ENCODE measurements around the gene LIAS. TPM values are rescaled to one million over a fixed set of nuclear protein-coding genes. Genes with fewer than 3 reads are reported as not detected.
"Not testable (repeated sequence)": the region's sequence is repeated elsewhere in the genome, so short reads cannot be mapped to it uniquely, and the experiment has no call there.

LIAS gene
- total and polyA plus RNA-seq, 10 of the 15 experiments (the other 5 are each of a cell fraction or from before 2014, with no cell fraction given) = 17.9 to 32.3 (median 26.4) TPM

DNA sequence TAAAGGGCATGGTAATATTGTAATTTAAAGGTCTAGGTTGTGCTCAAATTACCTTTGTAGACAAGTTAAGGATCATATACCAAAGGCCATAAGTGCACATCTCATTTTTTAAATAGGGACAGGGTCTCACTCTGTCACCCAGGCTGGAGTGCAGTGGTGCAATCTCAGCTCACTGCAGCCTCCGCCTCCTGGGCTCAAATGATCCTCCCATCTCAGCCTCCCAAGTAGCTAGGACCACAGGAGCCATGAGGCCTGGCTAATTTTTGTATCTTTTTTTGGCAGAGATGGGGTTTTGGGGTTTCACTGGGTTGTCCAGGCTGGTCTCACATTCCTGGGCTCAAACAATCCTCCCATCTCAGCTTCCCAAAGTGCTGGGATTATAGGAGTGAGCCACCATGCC, 55.4 kb downstream of the LIAS start:
- BruUV-seq (replicated peaks); H3K27ac ChIP-seq (ENCODE audit: control insufficient read depth, insufficient read depth); DNase-seq (ENCODE audit: low read depth, low spot score); FAIRE-seq; H3K4me1 ChIP-seq (ENCODE audit: control insufficient read depth, insufficient read depth, low read length); H3K4me3 ChIP-seq; CTCF ChIA-PET; POLR2A ChIA-PET; H3K79me2 ChIP-seq (ENCODE audit: control insufficient read depth, insufficient read depth, low read length); H3K27me3 ChIP-seq (replicated peaks in 1 of 2; ENCODE audit: control insufficient read depth in 2 of 2, insufficient read depth in 2 of 2, low read length in 1 of 2); H3K9ac ChIP-seq (ENCODE audit: control insufficient read depth, insufficient read depth, low read length); H3K9me3 ChIP-seq (replicated peaks; ENCODE audit: control insufficient read depth, insufficient read depth, low read length); H4K20me1 ChIP-seq (ENCODE audit: control insufficient read depth, insufficient read depth); intact Hi-C loops (cut with micrococcal nuclease; ENCODE audit: unreplicated experiment); ATAC-seq; H3K4me2 ChIP-seq (ENCODE audit: control insufficient read depth, insufficient read depth); in situ Hi-C loops (cut with MboI); H2AFZ ChIP-seq (ENCODE audit: control insufficient read depth, low read depth, low read length): not testable (repeated sequence)
- ChIA-PET SMC1A (ENCODE audit: uncharacterized antibody, unreplicated experiment) (interaction anchor here (1.0 to 2.1 kb wide), 3 partner anchors 11 to 152 kb away, joined by 3 to 5 read pairs (median 4); no protein-coding TSS in a partner anchor), RAD21 (ENCODE audit: unreplicated experiment) (interaction anchor here (0.7 kb wide), 1 partner anchor 10 kb away, joined by 3 read pairs; no protein-coding TSS in a partner anchor)
- H3K36me3 ChIP-seq (ENCODE audit: control insufficient read depth in 2 of 2, insufficient read depth in 2 of 2, low read length in 1 of 2) = peaks cover 0 to 24% of the 10 kb centered on the region in 2 experiments; a peak in 3 of 4 replicates
- WGBS (ENCODE audit: insufficient coverage, insufficient replicate concordance, low lambda C conversion rate, missing lambda C conversion rate) = 100% methylated on average over 1 of the region's 1 CpG

DNA sequence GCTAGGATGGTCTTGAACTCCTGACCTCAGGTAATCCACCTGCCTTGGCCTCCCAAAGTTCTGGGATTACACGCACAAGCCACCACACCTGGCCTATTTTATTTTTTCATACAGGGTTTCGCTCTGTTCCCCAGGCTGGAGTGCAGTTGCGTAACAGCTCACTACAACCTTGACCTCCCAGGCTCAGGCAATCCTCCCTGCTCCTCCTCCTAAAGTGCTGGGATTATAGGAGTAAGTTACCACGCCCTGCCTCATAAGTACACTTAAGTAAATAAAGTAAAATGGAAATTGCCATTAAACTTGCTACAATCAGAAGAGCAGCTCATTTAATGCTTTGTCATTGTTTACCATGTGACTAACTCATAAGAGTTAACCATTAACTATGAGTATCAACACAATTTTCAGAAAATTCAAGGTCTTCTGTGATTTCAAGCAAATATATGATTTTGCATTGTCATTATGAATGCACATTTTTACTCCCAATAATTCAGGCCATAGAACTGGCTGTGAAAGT, 56.1 kb downstream of the LIAS start:
- H3K4me2 ChIP-seq (ENCODE audit: control insufficient read depth, insufficient read depth) = no peak overlapping the region
- no peak overlapping the region for H3K27ac ChIP-seq (ENCODE audit: control insufficient read depth, insufficient read depth)
- CTCF ChIA-PET = no interaction called here
- intact Hi-C loops (cut with micrococcal nuclease; ENCODE audit: unreplicated experiment) = no loop called here
- H3K4me3 ChIP-seq = no peak overlapping the region
- H3K36me3 ChIP-seq (ENCODE audit: control insufficient read depth in 2 of 2, insufficient read depth in 2 of 2, low read length in 1 of 2) = peaks cover 0 to 22% of the 10 kb centered on the region in 2 experiments; a peak in 3 of 4 replicates
- TF ChIP-seq PML (IDR thresholded peaks at IDR 0.05; ENCODE audit: low read length) (no peak), MYB (IDR thresholded peaks at IDR 0.05; ENCODE audit: borderline replicate concordance, low read depth, low read length) (no peak), MXI1 (IDR thresholded peaks at IDR 0.05; ENCODE audit: low read depth, low read length) (no peak)
- TF ChIP-seq, protein P1, sequence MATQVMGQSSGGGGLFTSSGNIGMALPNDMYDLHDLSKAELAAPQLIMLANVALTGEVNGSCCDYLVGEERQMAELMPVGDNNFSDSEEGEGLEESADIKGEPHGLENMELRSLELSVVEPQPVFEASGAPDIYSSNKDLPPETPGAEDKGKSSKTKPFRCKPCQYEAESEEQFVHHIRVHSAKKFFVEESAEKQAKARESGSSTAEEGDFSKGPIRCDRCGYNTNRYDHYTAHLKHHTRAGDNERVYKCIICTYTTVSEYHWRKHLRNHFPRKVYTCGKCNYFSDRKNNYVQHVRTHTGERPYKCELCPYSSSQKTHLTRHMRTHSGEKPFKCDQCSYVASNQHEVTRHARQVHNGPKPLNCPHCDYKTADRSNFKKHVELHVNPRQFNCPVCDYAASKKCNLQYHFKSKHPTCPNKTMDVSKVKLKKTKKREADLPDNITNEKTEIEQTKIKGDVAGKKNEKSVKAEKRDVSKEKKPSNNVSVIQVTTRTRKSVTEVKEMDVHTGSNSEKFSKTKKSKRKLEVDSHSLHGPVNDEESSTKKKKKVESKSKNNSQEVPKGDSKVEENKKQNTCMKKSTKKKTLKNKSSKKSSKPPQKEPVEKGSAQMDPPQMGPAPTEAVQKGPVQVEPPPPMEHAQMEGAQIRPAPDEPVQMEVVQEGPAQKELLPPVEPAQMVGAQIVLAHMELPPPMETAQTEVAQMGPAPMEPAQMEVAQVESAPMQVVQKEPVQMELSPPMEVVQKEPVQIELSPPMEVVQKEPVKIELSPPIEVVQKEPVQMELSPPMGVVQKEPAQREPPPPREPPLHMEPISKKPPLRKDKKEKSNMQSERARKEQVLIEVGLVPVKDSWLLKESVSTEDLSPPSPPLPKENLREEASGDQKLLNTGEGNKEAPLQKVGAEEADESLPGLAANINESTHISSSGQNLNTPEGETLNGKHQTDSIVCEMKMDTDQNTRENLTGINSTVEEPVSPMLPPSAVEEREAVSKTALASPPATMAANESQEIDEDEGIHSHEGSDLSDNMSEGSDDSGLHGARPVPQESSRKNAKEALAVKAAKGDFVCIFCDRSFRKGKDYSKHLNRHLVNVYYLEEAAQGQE (IDR thresholded peaks at IDR 0.05; ENCODE audit: low read depth, low read length) = no peak
- RAD21 ChIA-PET (ENCODE audit: unreplicated experiment) = no interaction called here
- in situ Hi-C loops (cut with MboI) = no loop called here
- H3K9me3 ChIP-seq (replicated peaks; ENCODE audit: control insufficient read depth, insufficient read depth, low read length) = no peaks in the 10 kb centered on the region
- no peak for DNase-seq (ENCODE audit: low read depth, low spot score)
- H3K27me3 ChIP-seq (replicated peaks in 1 of 2; ENCODE audit: control insufficient read depth in 2 of 2, insufficient read depth in 2 of 2, low read length in 1 of 2) = no peaks in the 10 kb centered on the region
- POLR2A ChIA-PET = interaction anchor here (0.5 to 0.6 kb wide), 2 partner anchors 41 to 1012 kb away, joined by 4 to 5 read pairs; no protein-coding TSS in a partner anchor
- no peaks in the 10 kb centered on the region; the same call in 1 of the 2 replicates for H3K79me2 ChIP-seq (ENCODE audit: control insufficient read depth, insufficient read depth, low read length)
- H4K20me1 ChIP-seq (ENCODE audit: control insufficient read depth, insufficient read depth) = no peaks in the 10 kb centered on the region
- ATAC-seq = no peak
- no peak overlapping the region for H2AFZ ChIP-seq (ENCODE audit: control insufficient read depth, low read depth, low read length)
- FAIRE-seq = no peak
- H3K9ac ChIP-seq (ENCODE audit: control insufficient read depth, insufficient read depth, low read length) = no peak overlapping the region
- no peaks in the 10 kb centered on the region for H3K4me1 ChIP-seq (ENCODE audit: control insufficient read depth, insufficient read depth, low read length)
- SMC1A ChIA-PET (ENCODE audit: uncharacterized antibody, unreplicated experiment) = interaction anchor here (1.0 to 2.1 kb wide), 3 partner anchors 10 to 151 kb away, joined by 3 to 5 read pairs (median 4); no protein-coding TSS in a partner anchor
- BruUV-seq (replicated peaks) = no TSS peak
- 100% methylated on average over 4 of the region's 4 CpGs for WGBS (ENCODE audit: insufficient coverage, insufficient replicate concordance, low lambda C conversion rate, missing lambda C conversion rate)

DNA sequence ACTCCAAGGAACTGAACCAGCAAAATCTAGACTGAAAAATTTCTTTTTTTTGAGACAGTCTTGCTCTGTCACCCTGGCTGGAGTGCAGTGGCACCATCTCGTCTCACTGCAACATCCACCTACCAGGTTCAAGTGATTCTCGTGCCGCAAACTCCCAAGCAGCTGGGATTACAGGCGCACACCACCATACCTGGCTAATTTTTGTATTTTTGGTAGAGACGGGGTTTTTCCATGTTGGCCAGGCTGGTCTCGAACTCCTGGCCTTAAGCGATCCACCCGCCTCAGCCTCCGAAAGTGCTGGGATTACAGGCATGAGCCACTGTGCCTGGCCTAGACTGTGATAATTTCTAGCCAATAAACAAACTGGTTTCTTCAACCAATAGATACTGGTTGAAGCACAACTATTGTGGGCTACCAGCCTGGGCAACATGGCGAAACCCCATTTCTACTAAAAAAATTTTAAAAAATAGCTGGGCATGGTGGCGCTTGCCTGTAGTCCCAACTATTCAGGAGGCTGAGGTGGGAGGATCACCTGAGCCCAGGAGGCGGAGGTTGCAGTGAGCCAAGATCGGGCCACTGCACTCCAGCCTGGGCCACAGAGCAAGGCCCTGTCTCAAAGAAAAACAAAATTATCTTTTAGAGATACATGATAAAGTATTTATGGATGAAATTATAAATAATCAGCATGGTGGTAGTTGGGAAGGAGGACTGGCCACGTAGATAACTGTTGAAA, 57.0 kb downstream of the LIAS start:
- in situ Hi-C loops (cut with MboI); intact Hi-C loops (cut with micrococcal nuclease; ENCODE audit: unreplicated experiment); RAD21 ChIA-PET (ENCODE audit: unreplicated experiment): not testable (repeated sequence)

More for the DNA sequence above, 57.0 kb downstream of the LIAS start:
- POLR2A ChIA-PET = interaction anchor here (0.5 to 0.6 kb wide), 2 partner anchors 42 to 1012 kb away, joined by 4 to 5 read pairs; no protein-coding TSS in a partner anchor
- H2AFZ ChIP-seq (ENCODE audit: control insufficient read depth, low read depth, low read length); H3K9ac ChIP-seq (ENCODE audit: control insufficient read depth, insufficient read depth, low read length); FAIRE-seq; H3K4me3 ChIP-seq; H3K4me1 ChIP-seq (ENCODE audit: control insufficient read depth, insufficient read depth, low read length); H3K79me2 ChIP-seq (ENCODE audit: control insufficient read depth, insufficient read depth, low read length); H3K9me3 ChIP-seq (replicated peaks; ENCODE audit: control insufficient read depth, insufficient read depth, low read length); CTCF ChIA-PET; H3K27ac ChIP-seq (ENCODE audit: control insufficient read depth, insufficient read depth); H3K27me3 ChIP-seq (replicated peaks in 1 of 2; ENCODE audit: control insufficient read depth in 2 of 2, insufficient read depth in 2 of 2, low read length in 1 of 2); BruUV-seq (replicated peaks); ATAC-seq; H4K20me1 ChIP-seq (ENCODE audit: control insufficient read depth, insufficient read depth); H3K4me2 ChIP-seq (ENCODE audit: control insufficient read depth, insufficient read depth); DNase-seq (ENCODE audit: low read depth, low spot score): not testable (repeated sequence)
- H3K36me3 ChIP-seq (ENCODE audit: control insufficient read depth in 2 of 2, insufficient read depth in 2 of 2, low read length in 1 of 2) = peaks cover 0 to 16% of the 10 kb centered on the region in 2 experiments; a peak in 2 of 4 replicates
- 97% methylated on average over 14 of the region's 14 CpGs for WGBS (ENCODE audit: insufficient coverage, insufficient replicate concordance, low lambda C conversion rate, missing lambda C conversion rate)
- SMC1A ChIA-PET (ENCODE audit: uncharacterized antibody, unreplicated experiment) = interaction anchor here (2.1 kb wide), 1 partner anchor 9 kb away, joined by 5 read pairs; no protein-coding TSS in a partner anchor

Data from GM12878 (cell line).